ENCODE measurements around the gene ATAD3B. TPM values are rescaled to one million over a fixed set of nuclear protein-coding genes. Genes with fewer than 3 reads are reported as not detected.

ATAD3B gene
- total and polyA plus RNA-seq, 2 of the 13 experiments (the other 11 are each of a cell fraction or from before 2014, with no cell fraction given), result 9.6 to 31.1 TPM

DNA sequence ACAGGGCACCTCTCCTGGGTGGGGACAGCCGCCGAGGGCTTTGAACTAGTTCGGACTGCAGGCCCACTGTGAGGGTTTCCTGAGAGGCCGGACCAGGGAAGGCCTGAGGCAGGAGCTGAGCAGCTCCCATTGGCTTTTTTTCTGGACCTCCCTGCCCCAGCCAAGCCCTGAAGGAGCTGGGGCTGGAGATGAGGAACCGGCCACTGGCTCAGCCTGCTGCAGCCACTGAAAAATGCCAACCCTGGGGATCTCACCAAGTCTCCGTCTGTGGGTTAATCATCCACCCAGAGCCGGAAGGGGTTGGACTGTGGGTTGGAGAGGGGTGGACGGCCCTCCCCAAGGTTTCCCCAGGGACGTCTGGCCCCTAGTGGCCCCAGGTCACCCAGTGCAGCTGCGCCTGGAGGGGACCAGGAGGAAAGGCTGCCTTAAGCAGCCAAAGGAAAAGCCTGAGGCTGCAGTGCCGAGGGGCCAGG is 33.6 kb upstream of the ATAD3B start (continued):
- TF ChIP-seq FOXK1 (CRISPR knock-in tag; IDR thresholded peaks at IDR 0.05; ENCODE audit: borderline replicate concordance, low read depth) (no peak; the same call in 1 of the 2 replicates), ATAD3A (CRISPR knock-in tag; IDR thresholded peaks at IDR 0.05) (no peak), NFIC (IDR thresholded peaks at IDR 0.05; ENCODE audit: low read length) (no peak), NFE2 (CRISPR knock-in tag; IDR thresholded peaks at IDR 0.05) (no peak), TAF15 (IDR thresholded peaks at IDR 0.05; ENCODE audit: low read depth, low read length, poor library complexity, severe bottlenecking) (no peak), ZNF512B (CRISPR knock-in tag; IDR thresholded peaks at IDR 0.05; ENCODE audit: borderline replicate concordance) (no peak), ZNF24 (IDR thresholded peaks at IDR 0.05) (no peak), FOXK2 (IDR thresholded peaks at IDR 0.05) (no peak), TIGD3 (CRISPR knock-in tag; IDR thresholded peaks at IDR 0.05; ENCODE audit: borderline replicate concordance) (no peak), ZNF782 (CRISPR knock-in tag; IDR thresholded peaks at IDR 0.05; ENCODE audit: borderline replicate concordance) (no peak), ZNF451 (CRISPR knock-in tag; IDR thresholded peaks at IDR 0.05) (no peak), ZNF562 (CRISPR knock-in tag; IDR thresholded peaks at IDR 0.05; ENCODE audit: borderline replicate concordance) (no peak), DNMT1 (CRISPR knock-in tag; IDR thresholded peaks at IDR 0.05) (no peak)
- TF ChIP-seq, protein P1, sequence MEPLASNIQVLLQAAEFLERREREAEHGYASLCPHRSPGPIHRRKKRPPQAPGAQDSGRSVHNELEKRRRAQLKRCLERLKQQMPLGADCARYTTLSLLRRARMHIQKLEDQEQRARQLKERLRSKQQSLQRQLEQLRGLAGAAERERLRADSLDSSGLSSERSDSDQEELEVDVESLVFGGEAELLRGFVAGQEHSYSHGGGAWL (CRISPR knock-in tag; IDR thresholded peaks at IDR 0.05), result no peak
- TF ChIP-seq, protein P2, sequence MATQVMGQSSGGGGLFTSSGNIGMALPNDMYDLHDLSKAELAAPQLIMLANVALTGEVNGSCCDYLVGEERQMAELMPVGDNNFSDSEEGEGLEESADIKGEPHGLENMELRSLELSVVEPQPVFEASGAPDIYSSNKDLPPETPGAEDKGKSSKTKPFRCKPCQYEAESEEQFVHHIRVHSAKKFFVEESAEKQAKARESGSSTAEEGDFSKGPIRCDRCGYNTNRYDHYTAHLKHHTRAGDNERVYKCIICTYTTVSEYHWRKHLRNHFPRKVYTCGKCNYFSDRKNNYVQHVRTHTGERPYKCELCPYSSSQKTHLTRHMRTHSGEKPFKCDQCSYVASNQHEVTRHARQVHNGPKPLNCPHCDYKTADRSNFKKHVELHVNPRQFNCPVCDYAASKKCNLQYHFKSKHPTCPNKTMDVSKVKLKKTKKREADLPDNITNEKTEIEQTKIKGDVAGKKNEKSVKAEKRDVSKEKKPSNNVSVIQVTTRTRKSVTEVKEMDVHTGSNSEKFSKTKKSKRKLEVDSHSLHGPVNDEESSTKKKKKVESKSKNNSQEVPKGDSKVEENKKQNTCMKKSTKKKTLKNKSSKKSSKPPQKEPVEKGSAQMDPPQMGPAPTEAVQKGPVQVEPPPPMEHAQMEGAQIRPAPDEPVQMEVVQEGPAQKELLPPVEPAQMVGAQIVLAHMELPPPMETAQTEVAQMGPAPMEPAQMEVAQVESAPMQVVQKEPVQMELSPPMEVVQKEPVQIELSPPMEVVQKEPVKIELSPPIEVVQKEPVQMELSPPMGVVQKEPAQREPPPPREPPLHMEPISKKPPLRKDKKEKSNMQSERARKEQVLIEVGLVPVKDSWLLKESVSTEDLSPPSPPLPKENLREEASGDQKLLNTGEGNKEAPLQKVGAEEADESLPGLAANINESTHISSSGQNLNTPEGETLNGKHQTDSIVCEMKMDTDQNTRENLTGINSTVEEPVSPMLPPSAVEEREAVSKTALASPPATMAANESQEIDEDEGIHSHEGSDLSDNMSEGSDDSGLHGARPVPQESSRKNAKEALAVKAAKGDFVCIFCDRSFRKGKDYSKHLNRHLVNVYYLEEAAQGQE (IDR thresholded peaks at IDR 0.05; ENCODE audit: borderline replicate concordance in 1 of 2, low read depth in 1 of 2, low read length in 2 of 2), result no peak; a peak in 1 of 4 replicates
- TF ChIP-seq, protein P3, sequence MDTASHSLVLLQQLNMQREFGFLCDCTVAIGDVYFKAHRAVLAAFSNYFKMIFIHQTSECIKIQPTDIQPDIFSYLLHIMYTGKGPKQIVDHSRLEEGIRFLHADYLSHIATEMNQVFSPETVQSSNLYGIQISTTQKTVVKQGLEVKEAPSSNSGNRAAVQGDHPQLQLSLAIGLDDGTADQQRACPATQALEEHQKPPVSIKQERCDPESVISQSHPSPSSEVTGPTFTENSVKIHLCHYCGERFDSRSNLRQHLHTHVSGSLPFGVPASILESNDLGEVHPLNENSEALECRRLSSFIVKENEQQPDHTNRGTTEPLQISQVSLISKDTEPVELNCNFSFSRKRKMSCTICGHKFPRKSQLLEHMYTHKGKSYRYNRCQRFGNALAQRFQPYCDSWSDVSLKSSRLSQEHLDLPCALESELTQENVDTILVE (CRISPR knock-in tag; IDR thresholded peaks at IDR 0.05), result no peak; the same call in 1 of the 2 replicates
- TF ChIP-seq, protein P4, sequence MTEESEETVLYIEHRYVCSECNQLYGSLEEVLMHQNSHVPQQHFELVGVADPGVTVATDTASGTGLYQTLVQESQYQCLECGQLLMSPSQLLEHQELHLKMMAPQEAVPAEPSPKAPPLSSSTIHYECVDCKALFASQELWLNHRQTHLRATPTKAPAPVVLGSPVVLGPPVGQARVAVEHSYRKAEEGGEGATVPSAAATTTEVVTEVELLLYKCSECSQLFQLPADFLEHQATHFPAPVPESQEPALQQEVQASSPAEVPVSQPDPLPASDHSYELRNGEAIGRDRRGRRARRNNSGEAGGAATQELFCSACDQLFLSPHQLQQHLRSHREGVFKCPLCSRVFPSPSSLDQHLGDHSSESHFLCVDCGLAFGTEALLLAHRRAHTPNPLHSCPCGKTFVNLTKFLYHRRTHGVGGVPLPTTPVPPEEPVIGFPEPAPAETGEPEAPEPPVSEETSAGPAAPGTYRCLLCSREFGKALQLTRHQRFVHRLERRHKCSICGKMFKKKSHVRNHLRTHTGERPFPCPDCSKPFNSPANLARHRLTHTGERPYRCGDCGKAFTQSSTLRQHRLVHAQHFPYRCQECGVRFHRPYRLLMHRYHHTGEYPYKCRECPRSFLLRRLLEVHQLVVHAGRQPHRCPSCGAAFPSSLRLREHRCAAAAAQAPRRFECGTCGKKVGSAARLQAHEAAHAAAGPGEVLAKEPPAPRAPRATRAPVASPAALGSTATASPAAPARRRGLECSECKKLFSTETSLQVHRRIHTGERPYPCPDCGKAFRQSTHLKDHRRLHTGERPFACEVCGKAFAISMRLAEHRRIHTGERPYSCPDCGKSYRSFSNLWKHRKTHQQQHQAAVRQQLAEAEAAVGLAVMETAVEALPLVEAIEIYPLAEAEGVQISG (CRISPR knock-in tag; IDR thresholded peaks at IDR 0.05), result peak; percentile 90
